CD4-positive, alpha-beta T cell treated with Interleukin-15 for 1 hour (primary cell): ENCODE results near the gene ALG10.
A peak's percentile ranks its signal among the peaks of the same experiment; 100 is the strongest.
"Not testable (repeated sequence)": the region's sequence is repeated elsewhere in the genome, so short reads cannot be mapped to it uniquely, and the experiment has no call there.

Experiments used
- DNase-seq: peaks from one replicate; pipeline ENCODE4 v3.0.0-alpha.2; 2020

ALG10 gene, protein sequence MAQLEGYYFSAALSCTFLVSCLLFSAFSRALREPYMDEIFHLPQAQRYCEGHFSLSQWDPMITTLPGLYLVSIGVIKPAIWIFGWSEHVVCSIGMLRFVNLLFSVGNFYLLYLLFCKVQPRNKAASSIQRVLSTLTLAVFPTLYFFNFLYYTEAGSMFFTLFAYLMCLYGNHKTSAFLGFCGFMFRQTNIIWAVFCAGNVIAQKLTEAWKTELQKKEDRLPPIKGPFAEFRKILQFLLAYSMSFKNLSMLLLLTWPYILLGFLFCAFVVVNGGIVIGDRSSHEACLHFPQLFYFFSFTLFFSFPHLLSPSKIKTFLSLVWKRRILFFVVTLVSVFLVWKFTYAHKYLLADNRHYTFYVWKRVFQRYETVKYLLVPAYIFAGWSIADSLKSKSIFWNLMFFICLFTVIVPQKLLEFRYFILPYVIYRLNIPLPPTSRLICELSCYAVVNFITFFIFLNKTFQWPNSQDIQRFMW

DNA sequence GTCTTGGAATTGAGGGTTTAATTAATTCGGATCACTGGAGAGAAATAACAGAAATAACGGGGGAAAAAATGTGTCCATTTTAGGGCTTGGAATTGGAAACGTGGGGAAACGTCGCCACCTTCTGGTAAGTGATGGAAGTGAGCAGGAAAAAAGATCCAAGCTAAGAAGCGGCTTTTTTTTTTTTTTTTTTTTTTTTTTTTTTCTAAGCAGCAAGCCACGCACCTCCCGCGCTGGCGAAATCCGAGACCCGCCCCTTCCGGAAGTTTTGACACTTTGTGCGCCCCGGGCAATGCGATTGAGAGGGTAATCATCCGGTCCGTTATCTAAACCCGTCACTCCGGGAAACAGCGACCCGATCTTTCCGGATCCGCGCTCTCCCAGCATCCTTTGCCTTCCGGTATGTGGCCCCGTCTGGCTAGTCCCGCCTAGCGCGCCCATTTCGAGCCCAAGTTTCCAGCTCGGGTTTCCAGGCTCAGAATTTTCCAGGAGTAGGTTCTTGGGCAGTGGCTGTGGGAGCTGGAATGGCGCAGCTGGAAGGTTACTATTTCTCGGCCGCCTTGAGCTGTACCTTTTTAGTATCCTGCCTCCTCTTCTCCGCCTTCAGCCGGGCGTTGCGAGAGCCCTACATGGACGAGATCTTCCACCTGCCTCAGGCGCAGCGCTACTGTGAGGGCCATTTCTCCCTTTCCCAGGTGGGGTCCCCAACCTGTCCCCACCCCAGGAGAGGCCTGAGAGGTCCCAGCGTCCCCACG lies at the start of gene ALG10:
TSS of gene ALG10 (plus strand) at position 418 of the 752 bp plus-strand sequence. CDS start at position 522, 104 bp downstream.
- DNase-seq, result peak; percentile 97

DNA sequence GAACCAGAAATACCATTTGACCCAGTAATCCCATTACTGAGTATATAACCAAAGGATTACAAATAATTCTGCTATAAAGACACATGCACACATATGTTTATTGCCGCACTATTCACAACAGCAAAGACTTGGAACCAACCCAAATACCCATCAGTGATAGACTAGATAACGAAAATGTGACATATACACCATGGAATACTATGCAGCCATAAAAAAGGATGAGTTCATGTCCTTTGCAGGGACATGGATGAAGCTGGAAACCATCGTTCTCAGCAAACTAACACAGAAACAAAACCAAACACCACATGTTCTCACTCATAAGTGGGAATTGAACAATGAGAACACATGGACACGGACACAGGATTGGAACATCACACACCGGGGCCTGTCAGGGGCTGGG lies 49.4 kb upstream of the ALG10 start:
- DNase-seq, result not testable (repeated sequence)

DNA sequence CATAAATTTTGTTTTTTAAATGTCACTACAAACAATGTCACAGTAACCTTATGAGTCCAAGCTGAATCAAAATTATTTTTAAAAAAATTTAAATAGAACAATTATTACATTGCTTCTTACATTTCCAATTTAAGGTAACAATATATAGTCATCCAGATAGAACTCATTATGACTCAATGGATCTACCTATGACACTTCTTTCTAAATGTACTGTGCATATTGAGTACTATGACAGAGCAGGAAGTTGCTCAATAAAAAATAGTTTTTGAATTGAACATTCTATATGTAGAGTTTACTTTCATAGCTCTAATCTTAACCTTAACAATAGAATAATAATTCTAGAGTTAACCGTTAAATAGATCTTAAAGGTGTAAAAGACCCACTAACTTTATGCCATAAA lies 44.4 kb upstream of the ALG10 start:
- DNase-seq, result no peak

GRCh38 chr12:33988197-33988805 lies 34.0 kb upstream of the ALG10 start:
- no peak for DNase-seq

GRCh38 chr12:33988913-33989312 lies 33.4 kb upstream of the ALG10 start:
- no peak for DNase-seq

DNA sequence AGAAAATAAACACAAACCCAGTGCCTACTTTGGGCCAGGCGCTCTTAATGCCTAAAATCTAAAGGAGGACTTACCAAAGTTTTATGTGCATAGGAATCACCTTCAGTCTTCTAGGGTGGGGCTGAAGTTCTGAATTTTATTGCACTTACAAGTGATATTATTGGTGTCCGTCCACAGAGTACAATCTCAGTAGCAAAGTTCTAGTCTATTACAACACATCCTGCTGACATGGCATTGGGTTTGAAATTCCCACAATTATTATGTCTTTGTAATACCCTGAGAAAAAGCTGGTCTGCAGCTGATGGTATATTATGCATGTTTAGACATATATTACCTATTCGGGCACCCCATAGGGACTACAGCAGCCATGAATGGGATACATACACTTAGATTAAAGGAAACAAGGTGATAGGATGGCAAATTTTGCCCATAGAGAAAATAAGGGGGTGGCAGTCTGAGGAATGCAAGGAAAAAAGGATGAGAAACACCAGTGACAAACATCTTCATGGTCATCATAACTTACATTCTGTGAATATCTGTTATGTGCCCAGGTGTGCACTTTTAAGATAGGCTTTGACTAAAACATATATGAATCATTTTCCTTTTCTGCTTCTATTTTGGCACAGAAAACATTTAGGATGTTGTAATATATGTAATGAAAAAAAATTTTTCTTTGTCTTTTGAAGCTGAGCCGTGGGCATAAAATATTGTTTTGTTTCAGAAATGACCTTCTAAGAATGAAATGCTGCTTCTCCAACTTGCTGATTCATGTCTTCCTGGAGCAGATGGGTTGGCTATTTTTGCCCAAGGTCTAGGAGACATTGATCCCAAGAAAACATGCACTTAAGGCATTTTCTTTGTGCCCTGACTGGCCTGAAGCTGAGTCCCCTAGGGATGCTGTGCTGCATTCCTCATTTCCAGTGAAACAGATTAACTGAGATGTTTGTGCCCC lies 27.2 kb upstream of the ALG10 start:
- no peak for DNase-seq

DNA sequence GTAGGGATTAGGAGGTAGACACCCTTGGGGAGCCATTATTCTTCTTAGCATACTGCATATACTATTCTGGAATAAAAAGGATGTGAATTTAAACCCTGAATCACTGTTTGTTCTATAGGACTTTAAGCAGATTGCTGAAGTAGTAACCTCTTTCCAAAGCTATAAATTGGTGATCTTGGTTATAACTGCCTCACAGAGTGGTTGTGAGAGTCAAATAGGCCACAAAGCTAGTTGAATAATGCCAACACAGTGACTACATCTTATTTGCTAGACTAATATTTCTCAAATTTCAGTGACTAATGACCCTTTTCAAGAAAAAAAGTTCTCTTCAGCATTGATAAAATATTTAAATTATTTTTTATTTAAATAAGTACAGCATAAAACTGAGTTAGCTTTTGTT lies 13.5 kb upstream of the ALG10 start:
- not testable (repeated sequence) for DNase-seq

DNA sequence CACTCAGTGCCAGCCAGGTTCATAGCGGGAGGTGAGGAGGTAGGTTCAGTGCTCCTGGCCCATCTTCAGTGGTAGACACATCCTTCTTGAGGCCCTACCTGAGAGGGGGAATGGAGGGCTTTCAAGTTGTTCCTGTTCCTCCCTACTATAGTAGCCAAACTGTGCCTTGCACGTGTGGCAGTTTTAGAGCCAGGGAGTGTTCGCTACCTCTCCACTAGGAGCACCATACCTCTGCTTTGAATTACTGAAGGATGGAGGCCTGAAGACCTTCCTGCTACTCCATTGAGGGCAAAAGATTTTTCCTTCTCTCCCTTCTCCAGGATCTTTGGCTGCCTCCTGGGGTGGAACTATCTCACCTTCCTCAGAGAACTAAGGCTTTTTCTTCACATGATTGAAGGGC lies 5.9 kb upstream of the ALG10 start:
- DNase-seq, result no peak

- no peak for DNase-seq
Observed at GRCh38 chr12:34021071-34021470, 1.2 kb upstream of the ALG10 start.

- not testable (repeated sequence) for DNase-seq
Observed at GRCh38 chr12:34027661-34028060, 5.4 kb downstream of the ALG10 start.

GRCh38 chr12:34030591-34030990 lies 8.3 kb downstream of the ALG10 start:
- DNase-seq, result no peak

GRCh38 chr12:34033628-34034296 lies 11.5 kb downstream of the ALG10 start:
- no peak for DNase-seq

GRCh38 chr12:34038357-34038756 lies 16.1 kb downstream of the ALG10 start:
- not testable (repeated sequence) for DNase-seq

GRCh38 chr12:34046570-34046969 lies 24.3 kb downstream of the ALG10 start:
- no peak for DNase-seq

DNA sequence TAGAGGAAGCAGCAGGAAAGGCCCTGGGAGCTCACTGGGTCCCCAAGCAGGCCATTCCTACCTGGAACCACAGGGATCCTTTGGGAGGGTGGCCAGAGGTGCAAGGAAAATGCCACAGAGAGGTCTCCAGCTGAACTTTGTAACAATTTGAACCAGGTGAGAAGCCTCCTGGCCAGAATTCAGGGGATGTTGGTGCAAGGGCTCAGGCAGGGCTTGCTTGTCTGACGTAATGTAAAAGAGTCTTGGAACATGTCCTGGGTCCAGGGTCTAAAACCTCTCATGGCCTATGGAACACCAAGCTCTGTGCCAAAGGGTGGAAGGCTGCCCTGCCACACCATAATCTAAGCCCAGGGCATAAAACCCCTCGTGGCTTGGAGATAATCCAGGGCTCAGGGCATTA lies 25.6 kb downstream of the ALG10 start:
- DNase-seq, result not testable (repeated sequence)

GRCh38 chr12:34048714-34049113 lies 26.4 kb downstream of the ALG10 start:
- DNase-seq, result no peak

- no peak for DNase-seq
Observed at GRCh38 chr12:34051486-34051885, 29.2 kb downstream of the ALG10 start.

- DNase-seq, result no peak
Observed at GRCh38 chr12:34054938-34055337, 32.6 kb downstream of the ALG10 start.
